Glomerular visceral epithelial cell (primary cell): Measurements from ENCODE around the gene ATP5F1E.

Experiments used
- DNase-seq: peaks from one replicate; pipeline ENCODE4 v3.0.0-alpha.2; 2016; ENCODE audit errors: extremely low spot score

ATP5F1E gene

GRCh38 chr20:59032023-59032712 is at the start of gene ATP5F1E:
Gene ATP5F1E (minus strand): TSS chr20:59032335. CDS start chr20:59032251, 84 bp downstream.
- peak; percentile 98 for DNase-seq

DNA sequence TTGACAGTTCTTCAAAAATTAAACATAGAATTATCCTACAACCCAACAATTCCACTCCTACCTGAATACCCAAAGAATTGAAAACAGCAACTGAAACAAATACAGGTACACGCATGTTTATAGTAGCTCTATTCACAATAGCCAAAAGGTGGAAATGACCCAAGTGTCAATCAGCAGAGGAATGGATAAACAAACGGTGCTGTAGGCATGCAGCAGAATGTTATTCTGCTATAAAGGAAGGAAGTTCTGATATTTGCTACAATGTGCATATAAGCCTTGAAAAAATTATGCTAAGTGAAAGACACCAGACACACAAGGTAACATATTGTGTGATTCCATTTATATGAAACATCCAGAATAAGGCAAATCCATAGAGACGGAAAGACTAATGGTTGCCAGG is 48.9 kb upstream of the ATP5F1E start:
- DNase-seq, result no peak

GRCh38 chr20:59078231-59078630 is 46.1 kb upstream of the ATP5F1E start:
- no peak for DNase-seq

DNA sequence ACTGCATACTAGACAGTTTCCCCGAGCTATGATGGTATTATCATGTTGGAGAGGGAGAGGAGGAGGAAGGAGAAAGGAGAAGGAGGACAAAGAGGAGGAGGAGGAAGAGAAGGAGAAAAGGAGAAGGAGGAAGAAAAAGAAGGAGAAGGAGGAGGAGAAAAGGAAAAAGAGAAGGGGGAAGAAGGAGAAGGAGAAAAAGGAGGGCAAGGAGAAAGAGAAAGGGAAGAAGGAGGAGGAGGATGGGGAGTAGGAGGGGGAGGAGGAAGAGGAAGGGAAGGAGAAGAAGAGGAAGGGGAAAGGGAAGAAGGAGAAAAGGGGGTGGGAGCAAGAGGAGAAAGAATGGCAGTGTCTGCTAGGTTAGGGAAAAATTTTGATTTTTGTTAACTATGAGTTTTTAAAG is 45.6 kb upstream of the ATP5F1E start:
- no peak for DNase-seq

- no peak for DNase-seq
Observed at GRCh38 chr20:59075934-59076508, 43.9 kb upstream of the ATP5F1E start.

- DNase-seq, result no peak
Observed at GRCh38 chr20:59074456-59074855, 42.3 kb upstream of the ATP5F1E start.

DNA sequence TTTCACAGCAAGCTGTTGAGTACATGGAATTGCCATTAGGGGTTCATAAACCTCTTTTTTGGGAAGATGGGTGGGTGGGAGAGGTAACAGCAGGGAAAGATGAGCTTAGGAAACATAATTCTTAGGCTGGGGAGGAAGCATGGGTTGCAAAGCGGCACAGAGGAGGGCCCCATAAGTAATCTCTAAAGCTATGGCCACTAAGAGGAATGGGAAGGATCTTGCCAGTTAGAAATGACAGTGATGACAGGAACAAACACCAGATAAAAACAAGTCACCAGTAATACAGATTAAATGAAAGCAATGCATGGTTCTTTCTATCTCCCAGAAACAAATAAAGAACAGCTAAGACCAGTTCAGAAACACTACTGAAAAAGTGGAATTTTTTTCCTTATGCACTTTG is 41.4 kb upstream of the ATP5F1E start:
- DNase-seq, result no peak

GRCh38 chr20:59071216-59071615 is 39.1 kb upstream of the ATP5F1E start:
- DNase-seq, result no peak

- no peak for DNase-seq
Observed at GRCh38 chr20:59069026-59069425, 36.9 kb upstream of the ATP5F1E start.

DNA sequence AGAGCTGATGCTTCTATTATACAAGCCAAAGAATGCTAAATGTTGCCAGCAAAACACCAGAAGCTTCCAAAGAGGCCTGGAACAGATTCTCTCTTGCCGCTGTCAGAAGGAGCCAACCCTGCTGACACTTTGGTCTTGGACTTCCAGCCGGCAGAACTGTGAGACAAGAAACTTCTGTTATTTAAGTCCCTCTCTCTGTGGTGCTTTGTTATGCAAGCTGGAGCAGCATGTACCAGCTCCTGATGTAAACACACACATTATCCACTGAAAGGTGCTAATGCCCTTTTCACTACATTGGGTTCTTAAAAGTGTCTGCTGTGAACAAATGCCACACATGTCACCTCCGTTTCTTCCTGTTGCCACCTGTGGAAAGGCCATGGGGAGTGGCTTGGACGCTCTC is 36.4 kb upstream of the ATP5F1E start:
- DNase-seq, result no peak

DNA sequence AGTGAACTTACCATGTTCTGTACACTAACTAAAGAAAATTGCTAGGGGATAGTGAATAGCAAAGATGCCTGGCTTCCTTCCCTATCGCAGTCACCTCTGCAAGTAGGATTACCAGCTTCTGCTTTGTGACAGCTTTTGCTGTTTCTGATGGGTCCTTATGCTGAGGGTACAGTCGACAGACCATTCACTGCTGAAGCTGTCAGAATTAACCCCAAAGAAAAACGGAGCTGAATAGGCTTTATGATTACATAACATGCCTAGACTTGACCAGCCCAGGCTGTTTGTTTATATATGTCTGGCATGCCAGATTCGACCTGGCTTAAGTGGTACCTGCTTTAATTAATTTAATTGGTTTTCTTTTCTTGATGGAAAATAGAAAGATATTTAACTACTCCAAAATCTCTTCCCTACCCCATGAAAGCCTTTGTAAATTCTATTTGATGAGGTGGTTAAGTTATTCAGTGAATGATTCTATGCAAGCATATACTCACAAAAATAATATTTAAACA is 32.1 kb upstream of the ATP5F1E start:
- no peak for DNase-seq

GRCh38 chr20:59063358-59064213 is 31.5 kb upstream of the ATP5F1E start:
- no peak for DNase-seq

DNA sequence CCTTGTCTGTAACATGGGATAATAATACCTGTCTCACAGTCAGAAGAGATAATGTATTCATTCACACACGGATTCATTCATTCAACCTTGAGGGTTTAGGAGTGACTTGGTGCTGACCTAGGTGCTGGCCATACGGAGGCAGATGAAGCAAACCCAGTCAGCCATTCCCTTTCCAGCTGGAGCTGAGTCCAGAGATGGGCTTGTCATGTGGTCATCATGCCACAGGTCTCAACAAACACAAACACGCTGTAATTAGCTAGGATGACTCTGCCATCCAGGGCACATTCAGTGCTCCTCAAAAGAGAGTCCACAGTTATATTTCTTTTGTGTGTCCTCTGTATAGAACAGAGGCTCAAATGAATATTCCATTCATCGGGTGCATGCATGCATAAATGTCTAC is 29.9 kb upstream of the ATP5F1E start:
- DNase-seq, result no peak

DNA sequence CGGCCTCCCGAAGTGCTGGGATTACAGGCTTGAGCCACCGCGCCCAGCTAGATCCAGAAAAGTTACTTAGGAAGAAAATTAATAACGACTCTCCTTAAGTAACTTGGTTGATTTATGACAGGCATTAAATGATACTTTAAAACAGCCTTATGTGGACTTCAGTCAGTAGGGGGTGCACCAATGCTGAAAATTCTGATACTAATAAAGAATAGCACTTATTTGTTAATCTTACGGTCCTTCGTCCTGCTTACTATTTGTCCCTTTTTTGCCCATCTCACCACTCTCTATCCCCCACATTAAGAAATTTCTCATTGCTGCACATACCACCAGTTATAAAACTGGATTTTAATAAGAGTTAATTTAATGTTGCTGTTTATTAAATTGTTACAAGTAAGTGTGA is 23.2 kb upstream of the ATP5F1E start:
- DNase-seq, result no peak

GRCh38 chr20:59051666-59052185 is 19.6 kb upstream of the ATP5F1E start:
- no peak for DNase-seq

DNA sequence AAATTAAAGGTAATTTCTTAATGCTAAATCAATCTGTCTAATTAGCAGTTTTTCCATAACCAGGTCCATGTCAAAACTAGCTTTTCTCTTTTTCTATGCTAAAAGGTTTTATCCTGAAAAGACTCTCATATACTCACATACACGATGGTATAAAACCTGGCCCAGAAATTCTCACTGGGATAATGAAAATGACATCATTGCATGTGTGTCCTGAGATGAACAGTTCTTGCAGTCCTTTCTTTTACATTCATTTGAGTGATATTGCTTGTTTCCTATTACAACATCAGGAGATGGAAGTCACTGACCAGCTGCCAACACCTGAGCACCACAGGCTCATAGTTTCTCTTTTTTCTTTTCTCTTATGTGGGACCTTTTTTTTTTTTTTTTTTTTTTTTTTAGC is 18.3 kb upstream of the ATP5F1E start:
- DNase-seq, result no peak

GRCh38 chr20:59048681-59049030 is 16.5 kb upstream of the ATP5F1E start:
- DNase-seq, result no peak

DNA sequence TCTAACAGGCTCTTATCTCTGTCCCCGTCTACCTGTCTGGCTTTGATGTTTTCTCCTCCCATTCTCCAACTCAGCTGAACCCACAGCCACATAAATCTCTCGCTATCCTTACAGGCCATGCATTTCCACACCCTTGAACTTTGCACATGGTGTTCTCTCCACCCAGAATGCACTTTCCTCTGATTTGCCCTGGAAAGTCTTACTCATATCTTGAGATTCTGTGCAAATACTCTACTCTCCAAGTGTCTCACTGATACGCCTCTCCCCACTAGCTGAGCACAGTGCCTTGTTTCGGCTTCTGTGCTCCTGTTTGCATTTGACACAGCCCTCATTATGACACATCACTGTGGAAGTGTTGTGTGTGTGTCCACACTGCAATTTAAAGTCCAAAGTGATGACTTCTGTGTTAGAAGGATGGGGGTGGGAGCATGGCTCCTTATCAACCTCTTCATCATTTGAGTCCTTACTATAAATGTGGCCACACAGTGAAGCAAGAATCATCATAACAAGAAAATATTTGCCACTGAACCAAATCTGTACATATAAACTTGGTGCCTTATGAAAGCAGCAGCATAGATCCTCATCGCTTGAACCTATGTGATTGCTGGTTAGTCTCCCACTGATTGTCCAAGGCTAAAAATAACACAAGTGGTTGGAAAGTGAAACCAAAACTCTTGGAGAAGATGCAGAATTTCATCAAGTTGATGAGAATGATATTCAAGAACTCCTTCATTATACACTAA is 16.0 kb upstream of the ATP5F1E start:
- DNase-seq, result no peak

- no peak for DNase-seq
Observed at GRCh38 chr20:59046862-59047261, 14.7 kb upstream of the ATP5F1E start.

GRCh38 chr20:59044796-59045195 is 12.7 kb upstream of the ATP5F1E start:
- DNase-seq, result no peak

GRCh38 chr20:59044295-59044694 is 12.2 kb upstream of the ATP5F1E start:
- DNase-seq, result no peak

GRCh38 chr20:59043698-59044097 is 11.6 kb upstream of the ATP5F1E start:
- no peak for DNase-seq
